IMR-90 (cell line): ENCODE data around the gene RYR3.

Source experiments
- BHLHE40 ChIP-seq: fragments of 150-350 bp; IDR thresholded peaks from 2 replicates; pipeline ENCODE4 v1.6.1; 2016; ENCODE audit warnings: mild to moderate bottlenecking, low read depth, low read length
- CHD1 ChIP-seq: IDR thresholded peaks from 2 replicates; pipeline ENCODE4 v1.6.1; 2012; ENCODE audit warnings: low read depth, low read length, improper control_type of control experiment
- MAFK ChIP-seq: IDR thresholded peaks from 2 replicates; pipeline ENCODE4 v1.6.1; 2012; ENCODE audit warnings: low read depth, low read length, improper control_type of control experiment
- POLR2A ChIP-seq: IDR thresholded peaks from 2 replicates; pipeline ENCODE4 v1.6.1; 2012; ENCODE audit warnings: mild to moderate bottlenecking, low read depth, low read length
- RAD21 ChIP-seq: IDR thresholded peaks from 2 replicates; pipeline ENCODE4 v1.6.1; 2012; ENCODE audit warnings: low read length, improper control_type of control experiment
- RFX5 ChIP-seq: IDR thresholded peaks from 2 replicates; pipeline ENCODE4 v1.8.0; 2012; ENCODE audit warnings: low read depth, mild to moderate bottlenecking, low read length, moderate library complexity
- SMC3 ChIP-seq: fragments of 150-350 bp; IDR thresholded peaks from 2 replicates; pipeline ENCODE4 v1.6.1; 2016; ENCODE audit warnings: low read depth, mild to moderate bottlenecking, antibody characterized with exemption, low read length, moderate library complexity
- TF ChIP-seq, protein P1 (sequence below): conservative IDR thresholded peaks from 2 replicates; pipeline ENCODE4 v1.5.1; 2012; ENCODE audit warnings: mild to moderate bottlenecking, low read depth, low read length, improper control_type of control experiment
- TF ChIP-seq, protein P2 (sequence below): fragments of 150-350 bp; IDR thresholded peaks from 2 replicates; pipeline ENCODE4 v1.6.1; 2016; ENCODE audit warnings: low read depth, mild to moderate bottlenecking, low read length, moderate library complexity, borderline replicate concordance
- TF ChIP-seq, protein P3 (sequence below): fragments of 150-350 bp; IDR thresholded peaks from 2 replicates; pipeline ENCODE4 v1.6.1; 2017; ENCODE audit warnings: mild to moderate bottlenecking, antibody characterized with exemption, low read length, low read depth

DNA sequence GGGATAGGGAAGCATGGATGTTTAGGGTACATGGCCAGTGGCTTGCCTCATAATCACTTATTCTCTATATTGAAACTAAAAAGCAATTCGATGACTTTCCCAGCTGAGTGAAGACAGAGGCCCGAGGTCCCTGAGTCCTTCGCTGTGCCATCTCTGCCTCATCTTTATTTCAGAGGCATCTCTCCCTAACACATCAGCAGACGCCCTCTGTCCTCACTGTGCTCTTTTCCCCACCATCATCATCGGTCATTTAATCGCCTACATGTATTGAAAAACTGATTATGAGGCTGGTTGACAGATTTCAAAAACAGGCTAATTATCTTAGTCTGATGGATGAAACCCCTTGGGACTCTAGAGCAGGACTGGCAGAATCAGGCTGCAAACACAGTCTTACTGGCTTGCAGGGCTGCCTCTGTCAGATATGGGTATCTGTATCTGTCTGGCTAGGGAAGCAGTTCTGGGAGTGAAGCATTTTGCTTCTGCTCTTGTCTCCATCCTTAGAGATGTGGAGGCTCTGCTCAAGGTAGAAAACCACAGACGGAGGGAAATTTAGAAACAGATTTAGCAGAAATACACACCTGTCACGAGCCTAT is 366.6 kb downstream of the RYR3 start:
- TF ChIP-seq, protein P1, sequence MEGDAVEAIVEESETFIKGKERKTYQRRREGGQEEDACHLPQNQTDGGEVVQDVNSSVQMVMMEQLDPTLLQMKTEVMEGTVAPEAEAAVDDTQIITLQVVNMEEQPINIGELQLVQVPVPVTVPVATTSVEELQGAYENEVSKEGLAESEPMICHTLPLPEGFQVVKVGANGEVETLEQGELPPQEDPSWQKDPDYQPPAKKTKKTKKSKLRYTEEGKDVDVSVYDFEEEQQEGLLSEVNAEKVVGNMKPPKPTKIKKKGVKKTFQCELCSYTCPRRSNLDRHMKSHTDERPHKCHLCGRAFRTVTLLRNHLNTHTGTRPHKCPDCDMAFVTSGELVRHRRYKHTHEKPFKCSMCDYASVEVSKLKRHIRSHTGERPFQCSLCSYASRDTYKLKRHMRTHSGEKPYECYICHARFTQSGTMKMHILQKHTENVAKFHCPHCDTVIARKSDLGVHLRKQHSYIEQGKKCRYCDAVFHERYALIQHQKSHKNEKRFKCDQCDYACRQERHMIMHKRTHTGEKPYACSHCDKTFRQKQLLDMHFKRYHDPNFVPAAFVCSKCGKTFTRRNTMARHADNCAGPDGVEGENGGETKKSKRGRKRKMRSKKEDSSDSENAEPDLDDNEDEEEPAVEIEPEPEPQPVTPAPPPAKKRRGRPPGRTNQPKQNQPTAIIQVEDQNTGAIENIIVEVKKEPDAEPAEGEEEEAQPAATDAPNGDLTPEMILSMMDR = no peak
- TF ChIP-seq BHLHE40 = no peak
- no peak for TF ChIP-seq MAFK
- TF ChIP-seq POLR2A = no peak
- TF ChIP-seq, protein P2, sequence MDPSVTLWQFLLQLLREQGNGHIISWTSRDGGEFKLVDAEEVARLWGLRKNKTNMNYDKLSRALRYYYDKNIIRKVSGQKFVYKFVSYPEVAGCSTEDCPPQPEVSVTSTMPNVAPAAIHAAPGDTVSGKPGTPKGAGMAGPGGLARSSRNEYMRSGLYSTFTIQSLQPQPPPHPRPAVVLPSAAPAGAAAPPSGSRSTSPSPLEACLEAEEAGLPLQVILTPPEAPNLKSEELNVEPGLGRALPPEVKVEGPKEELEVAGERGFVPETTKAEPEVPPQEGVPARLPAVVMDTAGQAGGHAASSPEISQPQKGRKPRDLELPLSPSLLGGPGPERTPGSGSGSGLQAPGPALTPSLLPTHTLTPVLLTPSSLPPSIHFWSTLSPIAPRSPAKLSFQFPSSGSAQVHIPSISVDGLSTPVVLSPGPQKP = no peak
- no peak for TF ChIP-seq SMC3
- no peak for TF ChIP-seq CHD1
- TF ChIP-seq, protein P3, sequence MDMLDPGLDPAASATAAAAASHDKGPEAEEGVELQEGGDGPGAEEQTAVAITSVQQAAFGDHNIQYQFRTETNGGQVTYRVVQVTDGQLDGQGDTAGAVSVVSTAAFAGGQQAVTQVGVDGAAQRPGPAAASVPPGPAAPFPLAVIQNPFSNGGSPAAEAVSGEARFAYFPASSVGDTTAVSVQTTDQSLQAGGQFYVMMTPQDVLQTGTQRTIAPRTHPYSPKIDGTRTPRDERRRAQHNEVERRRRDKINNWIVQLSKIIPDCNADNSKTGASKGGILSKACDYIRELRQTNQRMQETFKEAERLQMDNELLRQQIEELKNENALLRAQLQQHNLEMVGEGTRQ = no peak
- no peak for TF ChIP-seq RFX5
- no peak for TF ChIP-seq RAD21
